Activated T-helper 1 cell treated with anti-CD3 and anti-CD28 coated beads, Interleukin-12 subunit alpha, Interleukin-12 subunit beta, Interleukin-2, Interleukin-4 antibody, amounts not matched to agents 30 ng/mL and 10 ng/mL and 1 ng/mL, durations not matched to agents 14 hours and 24 hours and 36 hours (primary cell): ENCODE measurements around the gene CTIF. TPM values are rescaled to one million over a fixed set of nuclear protein-coding genes. Genes with fewer than 3 reads are reported as not detected.

Experiments used
- DNase-seq: peaks from one replicate; pipeline ENCODE4 v3.0.0; 2021; ENCODE audit warnings: low spot score
- H3K27ac Mint-ChIP-seq: one replicate; pipeline ENCODE4 v1.8.0; 2021; ENCODE audit warnings: mild to moderate bottlenecking, mixed read lengths
- H3K27me3 Mint-ChIP-seq: one replicate; pipeline ENCODE4 v1.8.0; 2022; ENCODE audit warnings: mild to moderate bottlenecking, moderate library complexity, mixed read lengths; ENCODE audit not compliant: insufficient read depth
- H3K36me3 Mint-ChIP-seq: one replicate; pipeline ENCODE4 v1.8.0; 2021; ENCODE audit warnings: low read depth, mixed read lengths
- H3K4me1 Mint-ChIP-seq: one replicate; pipeline ENCODE4 v1.8.0; 2021; ENCODE audit warnings: low read depth, mixed read lengths
- H3K4me3 Mint-ChIP-seq: one replicate; pipeline ENCODE4 v1.8.0; 2021; ENCODE audit warnings: mild to moderate bottlenecking, moderate library complexity, mixed read lengths
- H3K9me3 Mint-ChIP-seq: one replicate; pipeline ENCODE4 v1.8.0; 2021; ENCODE audit warnings: mixed read lengths
- intact Hi-C: fragments of 100-400 bp; cut with micrococcal nuclease; formaldehyde crosslinking; loops from one replicate; pipeline ENCODE4 v1.15.1; 2024
- total RNA-seq: library from RNA; stranded (reverse); gene quantifications from 2 replicates; pipeline ENCODE4 v1.2.3, GENCODE V29; 2022

CTIF gene
- total RNA-seq, 1 donor from 2014 or later: 7.2 TPM

- Mint-ChIP-seq H3K27me3 (no peaks in the 10 kb centered on the region), H3K4me1 (no peaks in the 10 kb centered on the region), H3K9me3 (no peaks in the 10 kb centered on the region), H3K36me3 (no peaks in the 10 kb centered on the region), H3K4me3 (no peak overlapping the region), H3K27ac (no peak overlapping the region)
- intact Hi-C loops: no loop called here
- DNase-seq: no peak
Measured at GRCh38 chr18:48592540-48593171, 53.8 kb downstream of the CTIF start.

- Mint-ChIP-seq H3K4me1 (no peaks in the 10 kb centered on the region), H3K27me3 (no peaks in the 10 kb centered on the region), H3K4me3 (no peak overlapping the region), H3K27ac (no peak overlapping the region), H3K9me3 (no peaks in the 10 kb centered on the region), H3K36me3 (no peaks in the 10 kb centered on the region)
- DNase-seq: no peak
- intact Hi-C loops: no loop called here
Measured at GRCh38 chr18:48594471-48595094, 55.8 kb downstream of the CTIF start.

- Mint-ChIP-seq H3K4me1 (no peaks in the 10 kb centered on the region), H3K27ac (no peak overlapping the region), H3K9me3 (no peaks in the 10 kb centered on the region), H3K36me3 (no peaks in the 10 kb centered on the region), H3K4me3 (no peak overlapping the region), H3K27me3 (no peaks in the 10 kb centered on the region)
- no peak for DNase-seq
- intact Hi-C loops: no loop called here
Measured at GRCh38 chr18:48595703-48596218, 56.9 kb downstream of the CTIF start.

GRCh38 chr18:48597110-48597509, 58.3 kb downstream of the CTIF start:
- Mint-ChIP-seq H3K4me1 (no peaks in the 10 kb centered on the region), H3K27me3 (no peaks in the 10 kb centered on the region), H3K36me3 (no peaks in the 10 kb centered on the region), H3K27ac (no peak overlapping the region), H3K4me3 (no peak overlapping the region), H3K9me3 (no peaks in the 10 kb centered on the region)
- intact Hi-C loops: no loop called here
- no peak for DNase-seq

GRCh38 chr18:48597671-48598070, 58.8 kb downstream of the CTIF start:
- no peak for DNase-seq
- no peaks in the 10 kb centered on the region for H3K4me1 Mint-ChIP-seq
- H3K27ac Mint-ChIP-seq: no peak overlapping the region
- no peaks in the 10 kb centered on the region for H3K27me3 Mint-ChIP-seq
- intact Hi-C loops: no loop called here
- no peaks in the 10 kb centered on the region for H3K9me3 Mint-ChIP-seq
- H3K4me3 Mint-ChIP-seq: no peak overlapping the region
- H3K36me3 Mint-ChIP-seq: no peaks in the 10 kb centered on the region

GRCh38 chr18:48599391-48599790, 60.6 kb downstream of the CTIF start:
- Mint-ChIP-seq H3K4me3 (no peak overlapping the region), H3K9me3 (no peaks in the 10 kb centered on the region), H3K4me1 (no peaks in the 10 kb centered on the region), H3K27ac (no peak overlapping the region), H3K36me3 (no peaks in the 10 kb centered on the region), H3K27me3 (no peaks in the 10 kb centered on the region)
- intact Hi-C loops: no loop called here
- DNase-seq: no peak

GRCh38 chr18:48600046-48600445, 61.2 kb downstream of the CTIF start:
- no peak overlapping the region for H3K27ac Mint-ChIP-seq
- no peak for DNase-seq
- no peaks in the 10 kb centered on the region for H3K36me3 Mint-ChIP-seq
- no peaks in the 10 kb centered on the region for H3K9me3 Mint-ChIP-seq
- H3K27me3 Mint-ChIP-seq: no peaks in the 10 kb centered on the region
- intact Hi-C loops: no loop called here
- H3K4me1 Mint-ChIP-seq: no peaks in the 10 kb centered on the region
- H3K4me3 Mint-ChIP-seq: no peak overlapping the region

- intact Hi-C loops: no loop called here
- H3K9me3 Mint-ChIP-seq: no peaks in the 10 kb centered on the region
- no peak overlapping the region for H3K27ac Mint-ChIP-seq
- no peaks in the 10 kb centered on the region for H3K4me1 Mint-ChIP-seq
- H3K27me3 Mint-ChIP-seq: no peaks in the 10 kb centered on the region
- H3K36me3 Mint-ChIP-seq: no peaks in the 10 kb centered on the region
- DNase-seq: no peak
- H3K4me3 Mint-ChIP-seq: no peak overlapping the region
Measured at GRCh38 chr18:48600456-48601090, 61.7 kb downstream of the CTIF start.

DNA sequence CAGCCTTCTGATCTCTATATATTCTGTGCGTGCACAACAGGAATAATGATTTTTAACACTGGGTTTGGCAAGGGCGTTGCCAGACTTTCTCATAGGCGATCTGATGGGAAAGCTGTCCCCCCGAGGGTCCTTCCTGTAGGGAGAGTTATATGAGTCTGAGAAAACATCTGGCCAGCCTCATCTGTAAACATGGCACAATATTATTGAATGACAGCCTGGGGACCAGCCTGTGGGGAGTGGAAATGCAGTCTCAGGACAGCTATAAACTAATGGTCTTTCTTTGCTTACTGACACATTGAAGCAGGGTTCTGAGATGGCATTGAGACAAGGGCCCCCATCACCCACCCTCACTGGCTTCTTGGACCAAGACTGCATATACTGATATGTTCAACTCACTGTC, 62.5 kb downstream of the CTIF start:
- Mint-ChIP-seq H3K27ac (no peak overlapping the region), H3K4me1 (no peaks in the 10 kb centered on the region), H3K9me3 (no peaks in the 10 kb centered on the region), H3K27me3 (no peaks in the 10 kb centered on the region), H3K36me3 (no peaks in the 10 kb centered on the region), H3K4me3 (no peak overlapping the region)
- intact Hi-C loops: no loop called here
- no peak for DNase-seq

GRCh38 chr18:48602759-48603390, 64.0 kb downstream of the CTIF start:
- Mint-ChIP-seq H3K27ac (no peak overlapping the region), H3K27me3 (no peaks in the 10 kb centered on the region), H3K9me3 (no peaks in the 10 kb centered on the region), H3K4me1 (no peaks in the 10 kb centered on the region), H3K36me3 (no peaks in the 10 kb centered on the region), H3K4me3 (no peak overlapping the region)
- intact Hi-C loops: no loop called here
- DNase-seq: no peak

GRCh38 chr18:48605408-48605845, 66.6 kb downstream of the CTIF start:
- no peak for DNase-seq
- intact Hi-C loops: no loop called here
- Mint-ChIP-seq H3K27ac (no peak overlapping the region), H3K4me3 (no peak overlapping the region), H3K27me3 (no peaks in the 10 kb centered on the region), H3K4me1 (no peaks in the 10 kb centered on the region), H3K9me3 (no peaks in the 10 kb centered on the region), H3K36me3 (no peaks in the 10 kb centered on the region)

DNA sequence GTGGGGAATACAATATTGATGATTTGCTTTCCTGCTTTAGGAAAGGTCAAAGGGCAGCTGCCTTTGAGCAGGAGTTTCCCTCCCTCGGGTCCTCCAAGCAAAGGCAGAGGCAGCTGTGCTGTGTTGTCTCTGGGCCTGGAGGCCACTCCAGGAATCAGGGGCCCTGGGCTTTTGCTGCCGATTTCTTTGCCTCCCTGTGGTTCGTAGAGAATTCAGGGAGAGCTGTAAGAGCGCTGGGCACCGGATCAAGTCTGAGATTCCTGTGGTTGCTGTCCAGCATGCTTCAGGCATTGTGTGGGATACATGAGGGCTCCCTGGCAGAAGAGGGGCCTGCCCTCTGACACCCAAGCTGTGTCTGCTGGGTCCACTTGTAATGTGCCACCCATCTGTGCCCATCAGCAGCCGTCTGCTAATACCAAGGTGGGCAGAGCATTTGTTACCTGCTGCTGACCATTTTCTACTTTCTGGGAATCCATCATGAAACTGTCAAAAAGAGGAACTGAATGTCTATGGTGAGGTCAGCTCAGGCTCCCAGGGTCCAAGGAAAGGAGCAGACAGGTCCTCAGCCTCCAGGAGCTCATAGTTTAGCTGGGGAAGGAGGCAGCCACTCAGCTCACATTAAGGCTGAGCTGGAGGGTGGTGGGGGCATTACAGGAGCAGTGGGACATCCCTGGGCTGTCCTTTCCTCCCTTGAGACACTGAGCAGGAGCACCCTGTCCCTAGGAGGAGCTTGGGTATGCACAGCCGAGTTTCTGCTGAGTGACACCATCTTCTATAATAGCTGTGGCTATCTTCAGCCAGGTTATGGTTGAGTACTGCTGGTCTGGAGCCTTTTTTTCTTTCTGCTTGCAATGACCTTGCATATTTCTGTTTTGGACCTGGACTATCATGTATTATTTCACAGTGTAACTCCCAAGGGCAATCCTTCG, 68.5 kb downstream of the CTIF start:
- H3K4me3 Mint-ChIP-seq: no peak overlapping the region
- no peak for DNase-seq
- no peaks in the 10 kb centered on the region for H3K4me1 Mint-ChIP-seq
- H3K27me3 Mint-ChIP-seq: no peaks in the 10 kb centered on the region
- no peaks in the 10 kb centered on the region for H3K9me3 Mint-ChIP-seq
- no peaks in the 10 kb centered on the region for H3K36me3 Mint-ChIP-seq
- no peak overlapping the region for H3K27ac Mint-ChIP-seq
- intact Hi-C loops: no loop called here
